GM18951 (cell line): ENCODE results near the gene CCNK.

ENCODE experiments used
- POLR2A ChIP-seq: IDR thresholded peaks from 4 replicates; pipeline ENCODE4 v1.6.1; 2011; ENCODE audit warnings: mild to moderate bottlenecking; ENCODE audit not compliant: insufficient read length, insufficient read depth; ENCODE audit errors: extremely low read depth
- in situ Hi-C: fragments of 300-500 bp; cut with MboI; formaldehyde crosslinking; loops from one replicate; pipeline ENCODE4 v1.12.0; 2022; ENCODE audit warnings: low sequenced_read_pairs, mixed read lengths, inconsistent platforms; ENCODE audit not compliant: unreplicated experiment

The CCNK gene

DNA sequence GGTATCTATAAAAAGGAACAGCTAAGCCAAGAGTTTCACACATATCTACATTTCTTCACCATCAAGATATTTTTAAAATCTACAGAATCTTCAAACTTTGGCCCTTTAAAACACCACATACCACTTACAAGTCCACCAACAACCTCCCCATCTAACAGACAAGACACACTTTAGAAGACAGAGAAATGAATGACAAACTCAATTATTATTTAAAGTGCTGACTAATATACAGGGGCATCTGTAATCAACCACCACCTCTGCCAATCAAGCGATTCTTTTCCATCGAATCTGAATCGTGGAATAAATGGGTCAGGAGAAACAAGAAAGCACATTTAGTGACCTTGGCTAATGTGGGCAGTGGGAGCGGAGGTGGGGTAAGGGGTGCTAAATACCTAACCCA, 8.3 kb upstream of the CCNK start:
- TF ChIP-seq POLR2A = no peak
- in situ Hi-C loops = no loop called here

DNA sequence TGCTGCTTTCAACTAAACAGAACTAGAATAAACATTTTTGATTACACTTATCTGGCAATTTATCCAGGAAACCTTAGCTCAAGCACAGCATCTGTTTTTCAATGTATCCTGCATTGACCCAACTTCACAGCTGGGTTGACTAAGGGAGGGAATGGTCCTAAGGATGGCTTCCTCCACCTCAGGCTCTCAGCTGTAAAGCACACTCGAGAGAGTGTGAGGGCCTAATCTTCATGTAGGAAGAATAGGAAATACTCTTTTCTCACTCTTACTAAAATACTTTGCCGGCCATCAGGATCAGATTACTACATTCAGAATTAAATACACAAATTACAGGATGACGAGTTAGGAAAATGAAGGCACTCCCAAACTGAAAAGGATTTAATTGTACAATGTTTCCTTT, 7.8 kb upstream of the CCNK start:
- in situ Hi-C loops = no loop called here
- no peak for TF ChIP-seq POLR2A

DNA sequence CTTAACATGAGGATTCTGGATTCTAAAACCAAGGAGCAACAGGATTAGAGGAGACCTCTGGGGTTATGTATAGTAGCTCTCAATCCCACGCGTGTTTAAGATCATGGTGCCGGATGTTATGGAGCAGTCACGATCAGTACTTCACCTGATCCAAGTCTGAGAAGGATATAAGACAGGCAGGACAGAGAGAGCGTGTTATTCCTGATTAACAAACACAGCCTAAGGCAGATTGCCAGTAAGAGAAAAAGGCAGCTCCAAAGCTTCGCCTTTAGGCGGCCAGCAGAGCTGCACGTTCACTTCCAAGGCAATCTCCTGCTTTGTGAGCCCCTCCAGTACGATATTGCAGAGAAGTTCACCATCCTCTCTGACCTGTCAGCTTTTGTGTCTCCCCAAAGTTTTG, 6.0 kb upstream of the CCNK start:
- TF ChIP-seq POLR2A = no peak
- in situ Hi-C loops = no loop called here

DNA sequence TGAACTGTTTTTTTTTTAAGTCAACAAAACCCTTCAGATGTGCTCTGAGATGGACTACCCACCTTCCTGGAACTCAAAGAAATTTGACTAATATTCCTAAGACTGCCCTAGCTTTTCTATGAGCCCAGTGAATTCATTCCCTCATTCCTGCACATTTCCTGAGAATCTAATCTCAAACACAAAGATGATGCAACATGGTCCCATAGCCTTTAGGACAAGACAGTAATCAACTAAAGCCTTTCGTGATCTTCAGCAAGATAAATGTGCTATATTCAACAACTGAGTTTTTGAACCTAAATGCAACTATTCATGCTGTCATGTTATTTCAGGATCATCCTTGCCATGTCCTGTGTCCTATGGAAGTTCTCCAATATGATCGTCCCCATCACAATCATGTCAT, 5.5 kb upstream of the CCNK start:
- in situ Hi-C loops = no loop called here
- TF ChIP-seq POLR2A = no peak

DNA sequence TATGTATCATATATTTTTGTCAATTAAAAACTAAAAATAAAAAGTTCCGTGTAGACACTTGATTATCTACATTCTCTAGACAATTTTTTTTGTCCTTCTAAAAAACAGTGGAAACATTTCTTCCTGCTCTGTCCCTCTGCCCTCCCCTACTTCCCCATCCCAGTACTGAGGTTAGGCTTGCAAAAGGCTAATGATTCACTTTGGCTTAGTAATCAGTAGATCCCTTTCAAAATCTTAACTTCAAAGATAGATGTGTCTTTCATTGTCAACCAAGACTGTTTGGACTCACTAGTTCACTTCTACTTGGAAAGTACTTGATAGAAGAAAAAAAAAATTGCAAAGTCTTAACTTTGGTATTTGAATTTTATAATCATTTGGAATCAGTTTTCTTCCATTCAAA, 4.3 kb upstream of the CCNK start:
- in situ Hi-C loops = no loop called here
- TF ChIP-seq POLR2A = no peak

DNA sequence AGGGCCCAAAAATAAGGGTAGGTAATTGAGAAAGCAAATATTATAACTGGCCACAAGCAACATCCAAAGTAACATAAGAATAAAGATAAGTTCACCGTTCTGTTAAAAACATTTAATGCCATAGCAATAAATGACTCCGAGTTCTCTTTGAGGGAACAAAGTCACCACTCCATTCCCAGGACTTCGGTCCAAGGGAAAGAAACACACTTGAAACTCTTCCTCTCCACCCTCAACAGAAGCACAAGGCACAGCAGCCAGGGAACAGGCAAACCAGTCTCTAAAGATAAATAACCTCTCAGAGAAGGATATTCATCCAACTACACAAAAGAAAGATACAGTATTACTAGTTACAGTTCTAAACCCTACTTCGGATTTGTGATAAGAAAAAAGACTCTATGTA, 3.1 kb upstream of the CCNK start:
- in situ Hi-C loops = no loop called here
- TF ChIP-seq POLR2A = no peak

DNA sequence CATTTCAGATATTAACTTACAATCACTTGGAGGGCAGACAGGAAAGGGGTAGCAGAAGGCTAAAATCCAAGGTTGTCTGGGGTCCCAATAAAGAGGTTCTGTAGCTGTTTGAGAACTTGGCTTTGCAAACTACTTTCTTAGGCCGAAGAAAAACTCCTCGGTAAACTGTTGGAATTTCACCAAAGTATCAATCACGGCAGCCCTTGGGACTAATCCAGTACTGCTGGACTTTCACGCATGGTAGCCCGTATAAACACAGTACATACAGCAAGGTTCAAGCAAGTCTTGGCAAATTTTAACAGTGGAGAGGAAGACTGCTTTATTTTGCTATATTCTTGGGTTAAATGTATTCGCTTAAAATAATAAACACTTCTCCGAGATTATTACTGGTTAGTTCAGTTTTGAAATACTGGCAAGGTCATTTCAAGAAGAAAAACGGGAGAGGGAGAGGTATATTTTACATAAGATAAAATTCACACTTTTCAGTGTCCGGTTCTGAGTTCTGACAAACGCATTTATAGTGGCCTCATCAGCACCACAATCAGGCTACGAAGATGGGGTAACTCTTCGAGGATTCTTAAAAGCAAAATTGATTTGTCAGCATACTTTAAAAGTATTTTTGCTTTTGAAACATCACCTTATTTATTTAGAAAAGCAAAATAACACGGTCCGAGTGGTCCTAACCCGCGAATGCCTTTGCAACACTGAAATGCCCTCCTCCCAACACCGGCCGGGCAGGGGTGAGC, 1.9 kb upstream of the CCNK start:
- in situ Hi-C loops = no loop called here
- no peak for TF ChIP-seq POLR2A

DNA sequence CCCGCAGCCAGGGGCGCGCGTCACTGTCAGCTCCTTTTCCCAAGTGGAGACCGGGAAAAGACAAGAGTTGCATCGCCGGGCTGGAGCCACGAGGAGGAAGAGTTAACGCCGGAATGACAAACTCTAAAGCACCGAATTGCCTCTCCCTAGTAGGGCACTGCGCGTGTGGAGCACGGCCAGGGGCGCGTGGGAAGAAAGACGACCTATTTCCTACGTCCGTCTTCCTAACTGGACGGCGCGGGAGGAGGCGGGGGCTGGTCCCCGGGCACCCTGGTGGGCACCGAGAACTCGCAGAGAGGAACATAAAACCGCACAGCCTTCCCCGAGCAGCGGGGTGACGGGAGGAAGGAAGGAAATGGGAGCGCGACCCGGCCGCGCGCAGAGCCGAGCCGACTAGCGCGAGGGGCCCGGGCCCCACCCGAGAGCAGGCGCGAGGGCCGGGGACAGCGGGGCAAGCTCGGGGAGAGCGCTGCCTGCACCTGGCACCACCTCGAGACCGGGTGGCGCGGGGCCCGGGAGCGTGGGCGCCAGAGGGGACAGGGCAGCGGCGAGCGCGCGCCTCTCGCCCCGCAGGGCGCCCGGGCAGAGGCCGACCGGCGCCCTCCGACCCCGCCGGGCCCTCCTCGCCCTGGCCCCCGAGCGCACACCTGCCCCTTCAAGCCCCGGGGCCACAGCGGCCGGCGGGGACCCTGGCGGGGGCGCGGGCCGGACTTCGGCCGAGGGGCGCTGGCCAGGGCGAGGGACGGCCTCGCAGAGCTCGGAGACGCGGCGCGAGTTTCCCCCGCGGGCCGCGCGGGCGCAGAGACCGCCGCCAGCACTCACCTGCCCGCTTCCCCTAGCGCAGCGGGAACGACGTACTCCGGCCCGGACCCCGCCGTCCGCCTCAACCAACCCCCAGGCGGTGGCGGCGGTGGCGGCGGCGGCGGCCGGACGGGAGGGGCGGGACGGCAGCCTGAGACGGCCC, 1.0 kb upstream of the CCNK start, which contains the start of gene SETD3:
Gene SETD3, minus strand, starts transcription at position 954 of the 964 bp plus-strand sequence. CDS start 15,054 bp downstream, outside the sequence.
- peak; percentile 59 for TF ChIP-seq POLR2A
- in situ Hi-C loops = no loop called here

DNA sequence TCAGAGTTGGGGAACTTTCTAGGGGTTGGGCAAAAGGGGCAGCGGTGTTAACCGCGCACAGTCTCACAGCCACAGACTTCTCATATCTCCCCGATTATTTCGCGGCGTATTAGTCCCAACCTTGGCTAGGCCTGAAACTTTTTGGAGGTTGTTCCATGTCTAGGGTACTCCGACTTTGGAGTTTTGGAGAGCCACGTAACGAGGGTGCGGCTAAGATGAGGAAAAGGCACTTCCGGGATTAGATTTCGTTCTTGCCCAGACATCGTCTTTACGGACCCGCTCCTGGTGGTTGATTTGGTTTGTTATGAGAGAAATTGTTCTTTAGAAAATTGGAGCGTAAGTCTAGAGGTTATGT, 513 bp downstream of the CCNK start:
- TF ChIP-seq POLR2A = no peak
- in situ Hi-C loops = no loop called here

DNA sequence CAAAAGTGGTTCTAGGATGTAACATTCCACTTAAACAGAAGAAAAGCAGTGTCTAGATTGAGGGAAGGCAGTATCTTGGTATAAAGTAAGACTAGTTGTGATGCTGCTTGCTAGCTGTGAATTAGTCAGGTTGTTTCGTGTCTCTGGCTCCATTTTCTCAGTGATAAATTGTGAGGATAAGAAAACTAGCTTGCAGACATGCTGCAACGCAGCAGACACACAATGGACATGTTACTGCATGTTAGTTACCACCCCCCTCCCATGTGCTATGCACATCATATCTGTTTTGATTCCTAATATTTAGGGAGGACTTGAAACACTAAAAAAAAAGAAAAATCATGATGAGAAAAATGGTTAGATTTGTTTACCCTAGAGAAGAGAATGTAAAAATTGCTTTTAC, 2.9 kb downstream of the CCNK start:
- in situ Hi-C loops = no loop called here

DNA sequence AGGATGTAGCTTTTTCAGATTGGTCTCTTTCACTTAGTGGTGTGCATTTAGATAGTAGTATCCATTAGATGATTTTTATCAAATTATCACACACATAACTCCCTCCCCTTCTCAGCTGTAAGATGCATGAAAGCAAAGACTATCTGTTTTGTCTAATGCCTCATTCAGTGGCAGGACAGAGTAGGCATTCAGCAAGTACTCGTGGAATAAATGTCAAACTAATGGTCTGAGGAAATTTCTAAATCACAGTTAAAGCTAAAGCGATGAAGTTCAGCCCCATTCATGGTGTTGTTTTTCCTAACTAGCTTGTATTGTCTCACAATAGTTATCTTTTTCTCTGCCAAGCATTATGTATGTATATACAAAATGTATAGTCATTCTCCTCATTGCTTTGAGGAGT, 16.1 kb downstream of the CCNK start:
- in situ Hi-C loops = no loop called here
- no peak for TF ChIP-seq POLR2A

More for the DNA sequence above, 2.9 kb downstream of the CCNK start:
- no peak for TF ChIP-seq POLR2A

DNA sequence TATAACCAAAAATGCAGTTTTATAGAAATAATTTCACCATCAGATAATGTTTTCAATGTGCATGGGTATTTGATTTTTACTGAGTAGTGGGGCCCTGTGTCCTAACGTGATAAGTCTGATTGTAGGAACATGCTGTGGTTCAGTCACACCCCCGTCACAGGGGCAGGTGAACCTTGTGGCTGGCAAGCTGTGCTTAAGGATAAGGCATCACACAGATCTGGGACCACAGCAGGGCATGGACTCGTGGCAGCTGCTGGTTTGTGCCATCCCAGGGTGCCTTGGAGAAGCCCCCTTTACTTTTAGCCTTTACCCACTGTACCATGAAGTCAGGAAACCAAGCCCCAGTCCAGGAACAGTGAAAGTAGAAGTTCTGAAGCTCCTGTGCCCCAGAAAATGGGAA, 16.7 kb downstream of the CCNK start:
- in situ Hi-C loops = no loop called here
- no peak for TF ChIP-seq POLR2A

DNA sequence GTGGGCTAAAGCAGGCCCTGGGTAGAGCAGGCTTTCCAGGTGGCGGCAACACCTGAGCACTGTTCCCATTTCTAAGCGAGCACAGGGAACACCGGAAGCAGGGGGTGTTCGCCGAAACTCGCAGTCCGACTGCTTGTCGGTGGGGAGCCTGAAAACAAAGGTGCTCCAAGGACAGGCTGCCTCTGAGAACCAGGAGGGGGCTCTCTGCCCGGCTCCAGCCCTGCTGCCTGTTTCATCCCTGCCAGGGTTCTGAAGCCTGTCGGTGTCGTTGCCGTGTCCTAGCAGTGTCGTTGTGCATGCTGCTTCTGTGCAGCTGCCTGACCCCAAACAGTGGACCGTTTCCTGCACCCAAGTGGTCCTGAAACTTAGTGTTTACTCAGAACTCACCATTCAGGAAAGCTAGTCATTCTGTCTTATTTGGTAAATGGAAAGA, 21.8 kb downstream of the CCNK start:
- in situ Hi-C loops = loop anchor here (25.0 kb wide), 1 partner anchor 384 kb away; no protein-coding TSS in a partner anchor
- TF ChIP-seq POLR2A = no peak
